Cardiac septum (tissue), 1 donor: Measurements from ENCODE around the gene SEMA4A. TPM values are rescaled to one million over a fixed set of nuclear protein-coding genes. Genes with fewer than 3 reads are reported as not detected.
"Not testable (repeated sequence)": the region's sequence is repeated elsewhere in the genome, so short reads cannot be mapped to it uniquely, and the experiment has no call there.

ENCODE experiments used
- DNase-seq: peaks from one replicate; pipeline ENCODE4 v3.0.0-alpha.2; 2020; ENCODE audit warnings: low spot score
- intact Hi-C: fragments of 100-400 bp; cut with DNase I; formaldehyde crosslinking; loops from one replicate; pipeline ENCODE4 v1.14.0; 2022
- total RNA-seq: library from RNA; stranded (reverse); fragmentation: NEBNext Ultra II Directional; extraction: Animal tissue kit (Norgen Biotek cat#: 25700); gene quantifications from one replicate; pipeline ENCODE4 v1.2.1, GENCODE V29; 2021
- donor health status: DM: no; HTN: no; CAD: no.

SEMA4A gene
- total RNA-seq, 1 donor from 2014 or later, result 2.7 TPM

GRCh38 chr1:156176610-156177210, 23.3 kb downstream of the SEMA4A start:
- intact Hi-C loops, result no loop called here
- no peak for DNase-seq

- DNase-seq, result no peak
- intact Hi-C loops, result no loop called here
These were observed 24.7 kb downstream of the SEMA4A start for GRCh38 chr1:156177919-156178654.

GRCh38 chr1:156180471-156180870, 27.1 kb downstream of the SEMA4A start:
- intact Hi-C loops, result no loop called here
- DNase-seq, result no peak

GRCh38 chr1:156181391-156181924, 28.1 kb downstream of the SEMA4A start:
- DNase-seq, intact Hi-C loops: not testable (repeated sequence)

- DNase-seq, intact Hi-C loops: not testable (repeated sequence)
These were observed 28.8 kb downstream of the SEMA4A start for GRCh38 chr1:156182010-156182779.

- intact Hi-C loops, DNase-seq: not testable (repeated sequence)
These were observed 33.2 kb downstream of the SEMA4A start for GRCh38 chr1:156186347-156187177.

GRCh38 chr1:156190265-156190664, 36.9 kb downstream of the SEMA4A start:
- DNase-seq, intact Hi-C loops: not testable (repeated sequence)

- intact Hi-C loops, result no loop called here
- no peak for DNase-seq
These were observed 38.0 kb downstream of the SEMA4A start for GRCh38 chr1:156191292-156191964.

- no peak for DNase-seq
- intact Hi-C loops, result no loop called here
These were observed 39.8 kb downstream of the SEMA4A start for GRCh38 chr1:156193208-156193487.

GRCh38 chr1:156193488-156194299, 40.3 kb downstream of the SEMA4A start, which contains the start of gene SLC25A44:
SLC25A44 (plus strand) TSS chr1:156194104; CDS start chr1:156199848, 5,744 bp downstream.
- intact Hi-C loops, result loop anchor here (1.0 to 2.0 kb wide), 2 partner anchors 19 to 33 kb away; no protein-coding TSS in a partner anchor
- peak; percentile 98 for DNase-seq

- no peak for DNase-seq
- intact Hi-C loops, result loop anchor here (1.0 to 2.0 kb wide), 2 partner anchors 18 to 33 kb away; no protein-coding TSS in a partner anchor
These were observed 40.9 kb downstream of the SEMA4A start for GRCh38 chr1:156194300-156194652.

- no peak for DNase-seq
- intact Hi-C loops, result loop anchor here (2.0 kb wide), 1 partner anchor 35 kb away; no protein-coding TSS in a partner anchor
These were observed 42.5 kb downstream of the SEMA4A start for GRCh38 chr1:156195853-156196252.

- intact Hi-C loops, result no loop called here
- DNase-seq, result no peak
These were observed 43.1 kb downstream of the SEMA4A start for GRCh38 chr1:156196445-156196844.

- intact Hi-C loops, result no loop called here
- no peak for DNase-seq
These were observed 45.5 kb downstream of the SEMA4A start for GRCh38 chr1:156198831-156199349.

GRCh38 chr1:156200044-156200443, 46.7 kb downstream of the SEMA4A start:
- intact Hi-C loops, result no loop called here
- DNase-seq, result no peak

GRCh38 chr1:156203331-156203730, 49.9 kb downstream of the SEMA4A start:
- DNase-seq, result no peak
- intact Hi-C loops, result no loop called here

- intact Hi-C loops, result no loop called here
- no peak for DNase-seq
These were observed 51.3 kb downstream of the SEMA4A start for GRCh38 chr1:156204686-156205085.

- intact Hi-C loops, result no loop called here
- no peak for DNase-seq
These were observed 57.9 kb downstream of the SEMA4A start for GRCh38 chr1:156211243-156211642.
